Tibial nerve (tissue), 4 donors: ENCODE data around the gene CEACAM4. TPM values are rescaled to one million over a fixed set of nuclear protein-coding genes. Genes with fewer than 3 reads are reported as not detected.

Experiments used
- DNase-seq, 2 donors: peaks; one replicate each; pipeline ENCODE4 v3.0.0-alpha.2; 2019; ENCODE audit warnings: low spot score in 2 of 2
- H3K27ac ChIP-seq, 4 donors: fragments of 200-600 bp; sonication (generic) in 3 of 4; one replicate each; pipeline ENCODE4 v1.5.1; 2017 to 2019; ENCODE audit warnings: mild to moderate bottlenecking in 1 of 4
- H3K27me3 ChIP-seq, 2 donors: fragments of 200-600 bp; sonication (generic) in 1 of 2; one replicate each; pipeline versions ENCODE4 v1.5.1 to v1.6.0; 2017 to 2019
- H3K36me3 ChIP-seq, 3 donors: fragments of 200-600 bp; sonication (generic); one replicate each; pipeline ENCODE4 v1.5.1; 2018 to 2019
- H3K4me1 ChIP-seq, 4 donors: fragments of 200-600 bp; sonication (generic) in 3 of 4; one replicate each; pipeline ENCODE4 v1.5.1; 2017 to 2019
- H3K4me3 ChIP-seq, 4 donors: fragments of 200-600 bp; sonication (generic) in 3 of 4; one replicate each; pipeline ENCODE4 v1.5.1; 2017 to 2019; ENCODE audit warnings: mild to moderate bottlenecking in 1 of 4, moderate library complexity in 1 of 4
- H3K9me3 ChIP-seq, 4 donors: fragments of 200-600 bp; sonication (generic) in 3 of 4; one replicate each; pipeline ENCODE4 v1.5.1; 2017 to 2019
- CTCF ChIP-seq, 5 experiments: fragments of 200-600 bp in 3 of 5; fragments of 450-650 bp in 2 of 5; sonication (generic) in 3 of 5; IDR thresholded peaks; one replicate each; pipeline ENCODE4 v1.5.1; 2016 to 2019; ENCODE audit warnings: antibody characterized with exemption in 5 of 5, mild to moderate bottlenecking in 3 of 5, moderate library complexity in 2 of 5
- EP300 ChIP-seq, 2 donors: sonication (generic); formaldehyde crosslinking; IDR thresholded peaks; one replicate each; pipeline ENCODE4 v1.6.1; 2017; ENCODE audit warnings: antibody characterized with exemption in 2 of 2, mild to moderate bottlenecking in 1 of 2
- POLR2A ChIP-seq, 2 donors: fragments of 450-650 bp; IDR thresholded peaks; one replicate each; pipeline ENCODE4 v1.6.1; 2017; ENCODE audit warnings: antibody characterized with exemption in 2 of 2, mild to moderate bottlenecking in 2 of 2, moderate library complexity in 2 of 2
- WGBS, 2 donors: methylation state at CpG; one replicate each; pipeline ENCODE4 v1.1.5; 2018; 5-methylcytosine and 5-hydroxymethylcytosine counted together
- total RNA-seq, 4 donors: library from RNA; depleted of rRNA; stranded (reverse); fragments of >200 nt; gene quantifications; one replicate each; pipeline ENCODE4 v1.1.0, GENCODE V29; 2016

CEACAM4 gene
- total RNA-seq = 1 to 10 TPM in 2 of 4 donors, under 1 TPM in 1, not detected in 1; 0.60 to 1.7 (median 1.6) TPM

- 39 to 40% methylated on average over 7 of the region's 7 CpGs for WGBS, 2 donors
Observed at GRCh38 chr19:41626877-41627276, at the start of gene CEACAM4. Gene CEACAM4 (minus strand): TSS chr19:41627074. CDS start chr19:41626963, 111 bp downstream.

GRCh38 chr19:41671486-41671885, 44.6 kb upstream of the CEACAM4 start:
- TF ChIP-seq CTCF (IDR thresholded peaks at IDR 0.05) (no peak), POLR2A (IDR thresholded peaks at IDR 0.05) (no peak), EP300 (IDR thresholded peaks at IDR 0.05) (no peak)
- H3K4me3 ChIP-seq = no peak overlapping the region
- no peak for DNase-seq
- H3K9me3 ChIP-seq = peaks cover 0 to 10% (median 0%) of the 10 kb centered on the region in 4 donors
- 67 to 76% methylated on average over 5 of the region's 5 CpGs for WGBS, 2 donors
- no peaks in the 10 kb centered on the region for H3K36me3 ChIP-seq
- H3K4me1 ChIP-seq = no peaks in the 10 kb centered on the region
- no peak overlapping the region for H3K27ac ChIP-seq
- H3K27me3 ChIP-seq = no peaks in the 10 kb centered on the region

More at GRCh38 chr19:41626877-41627276, at the start of gene CEACAM4:
- H3K9me3 ChIP-seq = peaks cover 0 to 18% (median 0%) of the 10 kb centered on the region in 4 donors
- no peaks in the 10 kb centered on the region for H3K27me3 ChIP-seq
- H3K27ac ChIP-seq = peak within 1 kb of the TSS in 1 of 4 donors; percentile 12
- peak within 1 kb of the TSS in 2 of 4 donors; percentile 12 to 34 for H3K4me3 ChIP-seq
- TF ChIP-seq CTCF (IDR thresholded peaks at IDR 0.05) = no peak
- peak; percentile 15 to 34 for TF ChIP-seq POLR2A (IDR thresholded peaks at IDR 0.05)
- TF ChIP-seq EP300 (IDR thresholded peaks at IDR 0.05) = peak in 1 of 2 donors; percentile 24
- no peaks in the 10 kb centered on the region for H3K36me3 ChIP-seq
- H3K4me1 ChIP-seq = no peaks in the 10 kb centered on the region
- DNase-seq = peak in 1 of 2 donors; percentile 11

- peaks cover 0 to 18% (median 3%) of the 10 kb centered on the region in 4 donors for H3K9me3 ChIP-seq
- H3K4me3 ChIP-seq = no peak overlapping the region
- no peak for DNase-seq
- H3K4me1 ChIP-seq = no peaks in the 10 kb centered on the region
- TF ChIP-seq POLR2A (IDR thresholded peaks at IDR 0.05) = no peak
- no peak for TF ChIP-seq CTCF (IDR thresholded peaks at IDR 0.05)
- no peak for TF ChIP-seq EP300 (IDR thresholded peaks at IDR 0.05)
- no peaks in the 10 kb centered on the region for H3K27me3 ChIP-seq
- no peak overlapping the region for H3K27ac ChIP-seq
- H3K36me3 ChIP-seq = no peaks in the 10 kb centered on the region
Observed at GRCh38 chr19:41670755-41671154, 43.9 kb upstream of the CEACAM4 start.

GRCh38 chr19:41668315-41668714, 41.4 kb upstream of the CEACAM4 start:
- TF ChIP-seq EP300 (IDR thresholded peaks at IDR 0.05) (no peak), CTCF (IDR thresholded peaks at IDR 0.05) (no peak), POLR2A (IDR thresholded peaks at IDR 0.05) (no peak)

GRCh38 chr19:41666075-41666474, 39.2 kb upstream of the CEACAM4 start:
- Histone ChIP-seq H3K27me3 (no peaks in the 10 kb centered on the region), H3K27ac (no peak overlapping the region), H3K4me3 (no peak overlapping the region), H3K9me3 (peaks cover 0 to 46% (median 7%) of the 10 kb centered on the region in 4 donors), H3K36me3 (no peaks in the 10 kb centered on the region), H3K4me1 (no peaks in the 10 kb centered on the region)
- no peak for DNase-seq
- no peak for TF ChIP-seq CTCF (IDR thresholded peaks at IDR 0.05)
- no peak for TF ChIP-seq EP300 (IDR thresholded peaks at IDR 0.05)
- TF ChIP-seq POLR2A (IDR thresholded peaks at IDR 0.05) = no peak
- WGBS, 2 donors = 75 to 77% methylated on average over 2 of the region's 2 CpGs

More at GRCh38 chr19:41668315-41668714, 41.4 kb upstream of the CEACAM4 start:
- no peak overlapping the region for H3K4me3 ChIP-seq
- H3K36me3 ChIP-seq = no peaks in the 10 kb centered on the region
- H3K27me3 ChIP-seq = no peaks in the 10 kb centered on the region
- WGBS, 2 donors = 77 to 78% methylated on average over 1 of the region's 1 CpG
- peaks cover 0 to 36% (median 7%) of the 10 kb centered on the region in 4 donors for H3K9me3 ChIP-seq
- H3K4me1 ChIP-seq = no peaks in the 10 kb centered on the region
- DNase-seq = no peak
- H3K27ac ChIP-seq = no peak overlapping the region
